ENCODE measurements around the gene YY1. TPM values are rescaled to one million over a fixed set of nuclear protein-coding genes. Genes with fewer than 3 reads are reported as not detected.

The YY1 gene
- total and polyA plus RNA-seq, 2 donors (not counting 1 experiment from before 2014, with no cell fraction given) = 40.8 to 41.9 TPM

DNA sequence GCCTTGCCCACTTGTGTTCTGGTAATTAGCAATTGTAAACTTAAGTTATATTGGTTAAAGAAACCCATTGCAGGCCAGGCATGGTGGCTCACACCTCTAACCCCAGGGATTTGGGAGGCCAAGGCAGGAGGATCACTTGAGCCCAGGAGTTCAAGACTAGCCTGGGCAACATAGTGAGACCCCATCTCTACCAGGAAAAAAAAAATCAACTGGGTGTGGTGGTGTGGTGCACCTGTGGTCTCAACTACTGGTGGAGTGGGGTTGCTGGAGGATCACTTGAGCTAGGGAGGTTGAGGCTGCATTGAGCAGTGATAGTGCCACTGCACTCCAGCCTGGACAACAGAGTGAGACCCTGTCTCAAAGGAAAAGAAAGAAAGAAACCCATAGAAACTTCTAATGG, 13.7 kb downstream of the YY1 start:
- no peaks in the 10 kb centered on the region for H4K20me1 ChIP-seq (ENCODE audit: control insufficient read depth, extremely low read depth, insufficient read depth, low read length)
- H3K4me2 ChIP-seq (ENCODE audit: extremely low read depth, insufficient read depth, low read length) = no peak overlapping the region
- H3K4me1 ChIP-seq (ENCODE audit: control insufficient read depth, extremely low read depth, insufficient read depth, low read length) = no peaks in the 10 kb centered on the region
- H2AFZ ChIP-seq (ENCODE audit: low read length) = no peak overlapping the region
- peaks cover 97% of the 10 kb centered on the region for H3K79me2 ChIP-seq (ENCODE audit: control insufficient read depth, insufficient read depth, low read length)
- H3K36me3 ChIP-seq (ENCODE audit: control insufficient read depth, insufficient read depth, low read length) = no peaks in the 10 kb centered on the region
- no peak overlapping the region for H3K27ac ChIP-seq (ENCODE audit: insufficient read depth, low read length)
- no peak for TF ChIP-seq EZH2 (IDR thresholded peaks at IDR 0.05; ENCODE audit: low read length, missing control alignments)
- TF ChIP-seq, protein P1, sequence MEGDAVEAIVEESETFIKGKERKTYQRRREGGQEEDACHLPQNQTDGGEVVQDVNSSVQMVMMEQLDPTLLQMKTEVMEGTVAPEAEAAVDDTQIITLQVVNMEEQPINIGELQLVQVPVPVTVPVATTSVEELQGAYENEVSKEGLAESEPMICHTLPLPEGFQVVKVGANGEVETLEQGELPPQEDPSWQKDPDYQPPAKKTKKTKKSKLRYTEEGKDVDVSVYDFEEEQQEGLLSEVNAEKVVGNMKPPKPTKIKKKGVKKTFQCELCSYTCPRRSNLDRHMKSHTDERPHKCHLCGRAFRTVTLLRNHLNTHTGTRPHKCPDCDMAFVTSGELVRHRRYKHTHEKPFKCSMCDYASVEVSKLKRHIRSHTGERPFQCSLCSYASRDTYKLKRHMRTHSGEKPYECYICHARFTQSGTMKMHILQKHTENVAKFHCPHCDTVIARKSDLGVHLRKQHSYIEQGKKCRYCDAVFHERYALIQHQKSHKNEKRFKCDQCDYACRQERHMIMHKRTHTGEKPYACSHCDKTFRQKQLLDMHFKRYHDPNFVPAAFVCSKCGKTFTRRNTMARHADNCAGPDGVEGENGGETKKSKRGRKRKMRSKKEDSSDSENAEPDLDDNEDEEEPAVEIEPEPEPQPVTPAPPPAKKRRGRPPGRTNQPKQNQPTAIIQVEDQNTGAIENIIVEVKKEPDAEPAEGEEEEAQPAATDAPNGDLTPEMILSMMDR (conservative IDR thresholded peaks at IDR 0.05 in 1 of 2, IDR thresholded peaks at IDR 0.05 in 1 of 2; ENCODE audit: low read depth in 1 of 2, low read length in 2 of 2) = no peak
- no peak for DNase-seq (ENCODE audit: low read depth in 2 of 2)
- H3K9me3 ChIP-seq (ENCODE audit: control insufficient read depth, insufficient read depth, low read depth, low read length) = no peaks in the 10 kb centered on the region
- H3K9ac ChIP-seq (ENCODE audit: insufficient read depth, low read length) = no peak overlapping the region
- H3K4me3 ChIP-seq (replicated peaks in 1 of 4; ENCODE audit: control extremely low read depth in 1 of 4, insufficient read depth in 1 of 4, low read depth in 3 of 4, low read length in 4 of 4) = no peak overlapping the region
- no peaks in the 10 kb centered on the region for H3K27me3 ChIP-seq (ENCODE audit: control insufficient read depth, insufficient read depth, low read length)

DNA sequence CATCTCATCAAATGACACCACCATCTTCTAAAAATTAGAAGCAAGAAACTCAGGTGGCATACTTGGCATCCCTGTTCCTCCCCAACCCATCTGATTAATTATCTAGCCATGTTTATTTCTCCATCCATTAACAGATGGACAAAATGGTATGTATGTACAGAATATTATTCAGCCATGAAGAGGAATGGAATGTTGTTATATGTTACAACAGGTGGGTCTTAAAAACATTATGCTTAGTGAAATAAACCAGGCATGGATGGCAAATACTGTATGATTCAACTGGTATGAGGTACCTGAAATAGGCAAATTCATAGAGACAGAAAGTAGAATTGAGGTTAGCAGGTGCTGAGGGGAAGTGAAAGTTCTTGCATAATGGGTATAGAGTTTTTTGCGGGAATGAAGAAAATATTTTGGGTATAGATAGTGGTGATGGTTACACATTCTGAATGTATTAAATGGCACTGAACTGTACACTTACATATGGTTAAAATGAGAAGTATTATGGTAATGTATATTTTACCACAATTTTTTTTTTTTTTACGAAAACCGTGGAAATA, 17.5 kb downstream of the YY1 start:
- Histone ChIP-seq H3K9ac (ENCODE audit: insufficient read depth, low read length) (no peak overlapping the region), H3K4me3 (replicated peaks in 1 of 4; ENCODE audit: control extremely low read depth in 1 of 4, insufficient read depth in 1 of 4, low read depth in 3 of 4, low read length in 4 of 4) (no peak overlapping the region), H3K36me3 (ENCODE audit: control insufficient read depth, insufficient read depth, low read length) (no peaks in the 10 kb centered on the region), H3K27ac (ENCODE audit: insufficient read depth, low read length) (no peak overlapping the region), H4K20me1 (ENCODE audit: control insufficient read depth, extremely low read depth, insufficient read depth, low read length) (no peaks in the 10 kb centered on the region), H3K4me1 (ENCODE audit: control insufficient read depth, extremely low read depth, insufficient read depth, low read length) (no peaks in the 10 kb centered on the region), H3K4me2 (ENCODE audit: extremely low read depth, insufficient read depth, low read length) (no peak overlapping the region), H3K9me3 (ENCODE audit: control insufficient read depth, insufficient read depth, low read depth, low read length) (no peaks in the 10 kb centered on the region), H2AFZ (ENCODE audit: low read length) (no peak overlapping the region), H3K79me2 (ENCODE audit: control insufficient read depth, insufficient read depth, low read length) (peaks cover 97% of the 10 kb centered on the region), H3K27me3 (ENCODE audit: control insufficient read depth, insufficient read depth, low read length) (no peaks in the 10 kb centered on the region)
- DNase-seq (ENCODE audit: low read depth in 2 of 2) = no peak
- no peak for TF ChIP-seq EZH2 (IDR thresholded peaks at IDR 0.05; ENCODE audit: low read length, missing control alignments)
- TF ChIP-seq, protein P1 (conservative IDR thresholded peaks at IDR 0.05 in 1 of 2, IDR thresholded peaks at IDR 0.05 in 1 of 2; ENCODE audit: low read depth in 1 of 2, low read length in 2 of 2) = no peak

DNA sequence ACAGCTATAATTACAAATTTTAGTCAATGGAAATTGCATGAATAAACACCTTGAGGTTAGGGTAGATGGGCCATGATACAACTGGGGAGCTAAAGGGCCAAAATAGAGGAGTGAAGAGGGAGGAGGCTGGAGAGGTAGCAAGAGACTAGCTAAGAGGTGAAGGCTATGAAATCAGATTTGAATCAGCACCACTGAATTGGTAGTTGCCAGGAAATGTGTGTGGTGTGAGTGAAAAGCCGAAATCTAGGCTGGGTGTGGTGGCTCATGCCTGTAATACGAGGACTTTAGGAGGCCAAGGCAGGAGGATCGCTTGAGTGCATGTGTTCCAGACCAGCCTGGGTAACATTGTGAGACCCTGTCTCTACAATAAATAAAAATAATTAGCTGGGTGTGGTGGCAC, 22.7 kb downstream of the YY1 start:
- H4K20me1 ChIP-seq (ENCODE audit: control insufficient read depth, extremely low read depth, insufficient read depth, low read length) = no peaks in the 10 kb centered on the region
- no peak overlapping the region for H3K9ac ChIP-seq (ENCODE audit: insufficient read depth, low read length)
- DNase-seq (ENCODE audit: low read depth in 2 of 2) = no peak

More for the DNA sequence above, 22.7 kb downstream of the YY1 start:
- Histone ChIP-seq H3K36me3 (ENCODE audit: control insufficient read depth, insufficient read depth, low read length) (peaks cover 7% of the 10 kb centered on the region), H3K4me1 (ENCODE audit: control insufficient read depth, extremely low read depth, insufficient read depth, low read length) (no peaks in the 10 kb centered on the region), H3K4me2 (ENCODE audit: extremely low read depth, insufficient read depth, low read length) (no peak overlapping the region), H3K9me3 (ENCODE audit: control insufficient read depth, insufficient read depth, low read depth, low read length) (no peaks in the 10 kb centered on the region), H2AFZ (ENCODE audit: low read length) (no peak overlapping the region), H3K79me2 (ENCODE audit: control insufficient read depth, insufficient read depth, low read length) (peaks cover 86% of the 10 kb centered on the region), H3K4me3 (replicated peaks in 1 of 4; ENCODE audit: control extremely low read depth in 1 of 4, insufficient read depth in 1 of 4, low read depth in 3 of 4, low read length in 4 of 4) (no peak overlapping the region), H3K27ac (ENCODE audit: insufficient read depth, low read length) (no peak overlapping the region), H3K27me3 (ENCODE audit: control insufficient read depth, insufficient read depth, low read length) (no peaks in the 10 kb centered on the region)
- TF ChIP-seq, protein P1 (conservative IDR thresholded peaks at IDR 0.05 in 1 of 2, IDR thresholded peaks at IDR 0.05 in 1 of 2; ENCODE audit: low read depth in 1 of 2, low read length in 2 of 2) = no peak
- TF ChIP-seq EZH2 (IDR thresholded peaks at IDR 0.05; ENCODE audit: low read length, missing control alignments) = no peak
